Liver (tissue), 2 donors: ENCODE data around the gene SHISA3.

Experiments
- GABPA ChIP-seq, 2 donors: IDR thresholded peaks in 1 of 2; conservative IDR thresholded peaks in 1 of 2; 2 replicates each; pipeline ENCODE4 v1.6.1; 2016; ENCODE audit warnings: antibody characterized with exemption in 2 of 2, mild to moderate bottlenecking in 1 of 2, moderate library complexity in 1 of 2
- RXRA ChIP-seq, 2 donors: IDR thresholded peaks; 2 replicates each; pipeline ENCODE4 v1.6.1; 2017 to 2018; ENCODE audit warnings: antibody characterized with exemption in 2 of 2, mild to moderate bottlenecking in 1 of 2
- donor health status: healthy.

DNA sequence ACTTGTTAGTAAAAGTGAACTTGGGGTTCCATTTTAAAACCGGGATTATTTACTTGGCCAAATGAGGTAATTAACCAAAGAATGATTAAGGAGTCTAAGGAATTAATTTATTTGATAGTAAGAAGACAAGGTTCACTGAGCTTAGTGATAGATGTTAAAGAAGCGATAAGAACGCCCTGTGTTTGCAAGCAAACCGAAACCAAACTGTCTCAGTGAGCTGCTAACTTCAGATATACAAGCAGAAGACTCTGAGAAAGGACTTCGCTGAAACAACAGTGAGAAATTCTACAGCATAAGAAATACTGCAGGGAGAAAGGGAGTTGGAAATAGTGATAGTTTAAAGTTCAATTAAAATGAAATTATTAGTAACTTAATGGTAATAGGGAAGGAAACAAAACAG lies 37.6 kb upstream of the SHISA3 start:
- TF ChIP-seq GABPA (IDR thresholded peaks at IDR 0.05 in 1 of 2, conservative IDR thresholded peaks at IDR 0.05 in 1 of 2) (no peak), RXRA (IDR thresholded peaks at IDR 0.05) (no peak)
